Embryonic facial prominence (tissue), 1 donor: ENCODE measurements around the gene DDX42.
"Not testable (repeated sequence)": the region's sequence is repeated elsewhere in the genome, so short reads cannot be mapped to it uniquely, and the experiment has no call there.

Source experiments
- DNase-seq: peaks from one replicate; pipeline ENCODE4 v3.0.0-alpha.2; 2016; ENCODE audit errors: extremely low spot score

DDX42 gene

DNA sequence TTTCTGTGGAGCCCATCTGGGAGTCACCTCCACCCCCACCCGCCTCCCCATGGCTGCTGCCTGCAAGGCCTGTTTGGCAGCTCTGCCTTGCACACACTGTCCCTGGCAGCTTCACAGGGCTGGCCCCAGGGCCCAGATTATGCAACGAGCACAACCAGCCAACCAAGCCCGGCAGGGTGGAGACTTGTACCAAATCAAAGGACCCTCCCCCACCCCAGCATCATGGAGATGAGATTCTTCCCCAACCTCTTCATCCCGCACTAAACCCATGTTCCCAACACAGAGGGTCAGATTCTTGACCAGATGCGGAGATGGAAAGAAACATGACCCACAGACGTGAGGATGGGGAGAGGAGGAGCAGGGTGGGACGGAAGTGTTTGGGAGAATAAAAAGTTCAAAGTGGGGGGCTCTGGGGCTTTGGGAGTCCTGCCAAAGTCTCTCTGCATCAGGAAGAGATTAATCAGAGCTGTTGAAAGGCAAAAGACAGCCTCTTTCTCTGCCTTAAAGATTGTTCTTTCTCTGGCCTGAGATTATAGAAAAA lies 64.7 kb downstream of the DDX42 start:
- DNase-seq = peak; percentile 25

DNA sequence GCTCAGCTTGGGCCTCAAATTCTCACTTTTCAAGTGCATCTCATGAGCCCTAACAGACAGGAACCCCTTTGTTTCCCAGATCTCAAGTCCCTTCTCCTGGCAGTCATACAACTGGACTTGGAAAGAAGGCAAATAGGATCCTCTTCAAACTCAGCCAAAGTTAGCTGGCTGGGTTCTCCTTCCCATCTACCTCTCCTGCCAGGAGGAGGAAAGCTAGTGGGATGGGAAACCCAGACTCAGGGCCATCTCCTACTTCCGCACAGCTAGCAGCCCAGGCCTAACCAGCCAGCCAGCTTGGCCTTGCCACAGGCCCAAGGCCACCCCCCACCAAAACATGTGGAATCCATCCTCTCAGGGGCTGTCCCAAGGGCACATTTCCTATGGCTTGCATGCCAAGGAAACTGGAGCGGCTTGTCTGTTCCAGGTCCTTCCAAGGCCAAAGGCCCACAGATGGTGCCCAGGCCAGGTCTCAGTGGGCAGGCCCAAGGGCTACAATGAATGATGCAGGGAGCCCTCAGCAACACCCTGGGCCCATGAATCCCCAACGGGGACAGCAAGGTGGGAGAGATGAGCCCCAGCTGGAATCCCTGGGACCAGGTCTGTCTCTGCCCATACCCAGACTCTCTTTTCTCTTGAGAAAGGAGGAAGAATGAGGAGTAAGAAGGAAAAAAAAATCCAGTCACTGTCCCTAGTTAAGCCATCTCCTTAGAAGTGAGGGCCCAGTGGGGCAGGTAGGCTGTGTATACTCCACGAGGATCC lies 66.8 kb downstream of the DDX42 start:
- no peak for DNase-seq

- DNase-seq = no peak
These were observed 67.6 kb downstream of the DDX42 start for GRCh38 chr17:63841350-63842172.

DNA sequence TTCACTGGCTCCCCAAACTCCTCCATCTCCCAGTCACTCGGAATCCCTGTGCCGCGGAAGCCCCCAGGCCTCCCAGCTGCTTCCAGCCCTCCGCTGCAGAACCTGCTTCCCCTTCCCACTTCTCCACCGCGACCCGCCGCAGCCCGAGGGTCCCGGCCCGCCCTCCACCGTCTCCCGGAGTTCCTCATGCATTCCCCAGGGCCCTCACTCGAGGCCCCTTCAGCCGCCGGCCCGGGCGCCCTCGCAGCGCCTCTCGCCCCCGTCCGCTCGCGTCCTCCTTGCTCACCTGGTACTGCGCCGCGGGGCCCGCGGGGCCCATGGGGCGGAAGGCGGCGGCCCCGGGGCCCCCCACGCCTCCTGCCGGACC lies 68.2 kb downstream of the DDX42 start:
- DNase-seq = no peak

DNA sequence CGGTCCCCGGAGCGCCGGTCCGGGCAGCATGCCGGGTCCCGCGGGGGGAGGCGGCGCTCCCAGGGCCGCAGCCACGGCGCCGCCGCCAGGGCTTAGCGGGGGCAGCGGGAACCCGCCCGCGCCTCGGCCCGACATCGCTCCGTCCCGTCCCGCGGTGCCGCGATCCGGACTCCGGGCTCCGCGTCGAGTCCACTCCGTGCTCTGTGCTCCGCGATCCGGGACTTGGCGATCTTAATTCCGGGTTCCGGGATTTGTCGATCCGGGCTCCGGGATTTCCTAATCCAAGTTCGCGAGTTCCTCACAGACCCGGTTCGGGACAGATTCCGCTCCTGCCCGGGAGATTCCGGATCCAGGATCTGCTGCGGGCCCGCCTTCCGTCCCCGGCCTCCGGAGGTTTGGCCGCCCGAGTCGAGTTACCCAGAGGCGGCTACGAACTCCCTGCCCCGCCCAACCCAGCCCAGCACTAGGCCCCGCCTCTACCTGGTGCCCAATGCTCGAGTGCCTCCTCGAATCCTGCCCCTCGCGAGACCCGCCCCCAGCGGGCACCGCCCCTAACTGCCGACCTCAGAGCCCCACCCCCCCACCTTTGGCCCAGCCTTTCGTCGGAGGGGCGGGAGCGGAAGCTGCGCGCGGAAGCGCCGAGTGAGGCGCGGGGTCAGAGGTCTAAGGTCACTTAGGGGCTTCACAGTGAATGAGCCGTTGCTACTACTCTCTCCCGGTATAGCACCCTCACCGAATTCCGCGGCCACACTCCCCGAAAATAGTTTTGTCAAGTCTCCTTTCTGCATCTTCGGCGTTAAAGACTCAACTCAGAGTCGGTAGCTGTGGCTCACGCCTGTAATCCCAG lies 68.8 kb downstream of the DDX42 start, which contains the start of gene SMARCD2:
SMARCD2 (minus strand) TSS at position 146 of the 847 bp plus-strand sequence; CDS start at position 135, 11 bp downstream.
- DNase-seq = peak; percentile 94

DNA sequence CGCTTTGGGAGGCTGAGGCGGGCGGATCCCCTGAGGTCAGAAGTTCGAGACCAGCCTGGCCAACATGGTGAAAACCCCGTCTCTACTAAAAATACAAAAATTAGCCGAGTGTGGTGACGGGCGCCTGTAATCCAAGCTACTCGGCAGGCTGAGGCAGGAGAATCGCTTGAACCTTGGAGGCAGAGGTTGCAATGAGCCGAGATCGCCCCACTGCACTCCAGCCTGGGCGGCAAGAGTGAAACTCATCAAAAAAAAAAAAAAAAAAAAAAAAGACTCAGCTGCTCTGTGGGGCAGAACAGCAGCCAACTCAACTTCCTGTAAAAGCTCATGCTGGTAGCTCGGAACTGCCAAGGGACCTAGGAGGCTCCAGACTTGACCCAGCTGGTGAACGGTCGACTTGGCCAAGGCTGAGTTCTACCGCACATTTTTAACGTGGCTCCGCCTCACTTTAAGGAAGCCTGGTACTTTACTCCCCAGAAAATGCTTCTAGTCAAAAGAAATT lies 69.5 kb downstream of the DDX42 start:
- not testable (repeated sequence) for DNase-seq

GRCh38 chr17:63843910-63844677 lies 70.1 kb downstream of the DDX42 start:
- DNase-seq = no peak

- DNase-seq = no peak
These were observed 71.5 kb downstream of the DDX42 start for GRCh38 chr17:63845509-63845908.

GRCh38 chr17:63847525-63848249 lies 73.7 kb downstream of the DDX42 start:
- DNase-seq = no peak

- DNase-seq = peak; percentile 83
These were observed 75.1 kb downstream of the DDX42 start for GRCh38 chr17:63848834-63849689.

GRCh38 chr17:63850401-63850800 lies 76.4 kb downstream of the DDX42 start:
- no peak for DNase-seq

- DNase-seq = no peak
These were observed 79.3 kb downstream of the DDX42 start for GRCh38 chr17:63853260-63853659.

DNA sequence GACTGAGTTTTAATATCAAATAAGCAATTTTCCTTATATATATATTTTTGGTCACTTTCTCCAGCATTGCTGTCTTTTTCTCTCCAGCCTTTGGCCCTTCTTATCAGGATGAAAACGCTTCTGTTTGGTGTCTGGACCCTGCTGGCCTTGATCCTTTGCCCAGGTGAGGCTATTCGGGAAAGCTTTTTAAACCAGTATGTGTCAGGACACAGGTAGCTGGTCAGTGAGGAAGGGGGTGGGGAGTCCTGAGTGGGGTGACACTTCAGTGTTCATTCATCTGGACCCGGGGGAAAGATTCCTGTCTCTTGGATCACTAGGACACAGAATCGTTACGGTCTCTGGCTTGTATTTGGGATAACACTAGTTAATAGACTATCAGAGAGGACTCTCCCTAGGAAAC lies 80.7 kb downstream of the DDX42 start:
- DNase-seq = no peak

DNA sequence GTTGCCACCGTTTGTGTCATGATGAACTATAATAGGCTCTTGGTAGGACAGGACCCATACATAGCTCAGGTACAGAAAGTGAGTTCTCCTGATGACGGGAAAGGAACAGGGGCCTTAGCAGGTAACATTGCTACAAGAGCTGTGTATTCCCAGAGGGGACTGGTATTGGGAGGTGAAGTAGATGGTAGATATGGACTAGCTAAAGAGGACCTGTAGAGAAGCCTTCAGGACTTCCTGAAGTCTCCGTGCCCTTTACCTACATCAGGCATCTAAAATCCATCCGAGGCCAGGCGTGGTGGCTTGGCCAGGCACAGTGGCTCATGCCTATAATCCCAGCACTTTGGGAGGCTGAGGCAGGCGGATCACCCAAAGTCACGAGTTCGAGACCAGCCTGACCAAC lies 81.2 kb downstream of the DDX42 start:
- DNase-seq = no peak

DNA sequence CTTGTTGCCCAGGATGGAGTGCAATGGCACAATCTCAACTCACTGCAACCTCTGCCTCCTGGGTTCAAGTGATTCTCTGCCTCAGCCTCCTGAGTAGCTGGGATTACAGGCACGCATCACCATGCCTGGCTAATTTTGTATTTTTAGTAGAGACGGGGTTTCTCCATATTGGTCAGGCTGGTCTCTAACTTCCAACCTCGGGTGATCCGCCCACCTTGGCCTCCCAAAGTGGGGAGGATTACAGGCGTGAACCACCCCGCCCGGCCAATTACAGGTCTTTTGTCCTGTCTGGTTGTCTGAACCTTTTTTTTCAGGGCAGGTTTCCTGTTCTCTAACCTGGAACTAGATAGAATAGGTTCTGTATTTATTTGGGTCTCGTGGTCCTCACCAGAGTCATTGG lies 82.5 kb downstream of the DDX42 start:
- not testable (repeated sequence) for DNase-seq

- no peak for DNase-seq
These were observed 85.3 kb downstream of the DDX42 start for GRCh38 chr17:63859257-63859656.

GRCh38 chr17:63866625-63867024 lies 92.7 kb downstream of the DDX42 start:
- DNase-seq = not testable (repeated sequence)
